ENCODE results near the gene BAG5. TPM values are rescaled to one million over a fixed set of nuclear protein-coding genes. Genes with fewer than 3 reads are reported as not detected.

BAG5 gene
- total RNA-seq, 1 experiment from 2014 or later, result 22.5 TPM

- no peaks in the 10 kb centered on the region for H3K9me3 ChIP-seq (ENCODE audit: control insufficient read depth, insufficient read depth, low read depth, low read length)
- peak overlapping the region; percentile 80 for H3K27ac ChIP-seq (ENCODE audit: low read length)
- ATAC-seq, result peak; percentile 43
- BruUV-seq (replicated peaks), result no TSS peak
- POLR2A ChIA-PET, result no interaction called here
- no peak for TF ChIP-seq TCF7L2 (IDR thresholded peaks at IDR 0.05; ENCODE audit: low read depth, low read length)
- no peak for TF ChIP-seq POLR2AphosphoS5 (IDR thresholded peaks at IDR 0.05; ENCODE audit: low read depth, low read length)
- no peak for TF ChIP-seq CTCF (IDR thresholded peaks at IDR 0.05)
- TF ChIP-seq SIN3A (IDR thresholded peaks at IDR 0.05; ENCODE audit: borderline replicate concordance, insufficient read depth, low read depth, low read length), result no peak
- no peak for TF ChIP-seq REST (IDR thresholded peaks at IDR 0.05; ENCODE audit: insufficient read depth in 1 of 2, low read depth in 2 of 2, low read length in 1 of 2)
- no peak for DNase-seq (ENCODE audit: low read depth, low spot score)
- H3K27me3 ChIP-seq (ENCODE audit: control insufficient read depth, insufficient read depth, low read length), result no peaks in the 10 kb centered on the region
- CTCF ChIA-PET, result interaction anchor here (0.7 kb wide), 1 partner anchor 60 kb away, joined by 11 read pairs; no protein-coding TSS in a partner anchor
- peaks cover 49% of the 10 kb centered on the region for H3K4me1 ChIP-seq (ENCODE audit: control insufficient read depth, insufficient read depth, low read length)
- no peak overlapping the region for H3K4me3 ChIP-seq (ENCODE audit: low read depth in 2 of 2, low read length in 2 of 2)
- intact Hi-C loops (cut with micrococcal nuclease; ENCODE audit: unreplicated experiment) (no loop called here), in situ Hi-C loops (cut with HindIII; ENCODE audit: low pct_unique_long_range_greater_than_20kb, low sequenced_read_pairs) (no loop called here)
- H3K36me3 ChIP-seq (ENCODE audit: control insufficient read depth, insufficient read depth, low read length), result no peaks in the 10 kb centered on the region
Observed at GRCh38 chr14:103542605-103543088, 19.8 kb downstream of the BAG5 start.

- Histone ChIP-seq H3K4me3 (ENCODE audit: low read depth in 2 of 2, low read length in 2 of 2) (no peak overlapping the region), H3K4me1 (ENCODE audit: control insufficient read depth, insufficient read depth, low read length) (peaks cover 56% of the 10 kb centered on the region), H3K36me3 (ENCODE audit: control insufficient read depth, insufficient read depth, low read length) (no peaks in the 10 kb centered on the region), H3K27ac (ENCODE audit: low read length) (peak overlapping the region; percentile 80), H3K9me3 (ENCODE audit: control insufficient read depth, insufficient read depth, low read depth, low read length) (no peaks in the 10 kb centered on the region), H3K27me3 (ENCODE audit: control insufficient read depth, insufficient read depth, low read length) (no peaks in the 10 kb centered on the region)
- DNase-seq (ENCODE audit: low read depth, low spot score), result no peak
- TF ChIP-seq TCF7L2 (IDR thresholded peaks at IDR 0.05; ENCODE audit: low read depth, low read length) (no peak), CTCF (IDR thresholded peaks at IDR 0.05) (0 out of 2 replicates have a peak, but pooled peaks have one; percentile 9), SIN3A (IDR thresholded peaks at IDR 0.05; ENCODE audit: borderline replicate concordance, insufficient read depth, low read depth, low read length) (no peak), REST (IDR thresholded peaks at IDR 0.05; ENCODE audit: insufficient read depth in 1 of 2, low read depth in 2 of 2, low read length in 1 of 2) (no peak), POLR2AphosphoS5 (IDR thresholded peaks at IDR 0.05; ENCODE audit: low read depth, low read length) (no peak)
- BruUV-seq (replicated peaks), result no TSS peak
- intact Hi-C loops (cut with micrococcal nuclease; ENCODE audit: unreplicated experiment), result no loop called here
- ATAC-seq, result peak; percentile 39
- CTCF ChIA-PET, result interaction anchor here (0.7 kb wide), 1 partner anchor 59 kb away, joined by 11 read pairs; no protein-coding TSS in a partner anchor
- in situ Hi-C loops (cut with HindIII; ENCODE audit: low pct_unique_long_range_greater_than_20kb, low sequenced_read_pairs), result no loop called here
- POLR2A ChIA-PET, result interaction anchor here (0.7 kb wide), 1 partner anchor 15 kb away, joined by 5 read pairs; no protein-coding TSS in a partner anchor
Observed at GRCh38 chr14:103541709-103542604, 20.5 kb downstream of the BAG5 start.
